Measurements from ENCODE around the gene GRM7. TPM values are rescaled to one million over a fixed set of nuclear protein-coding genes. Genes with fewer than 3 reads are reported as not detected.

The GRM7 gene
- total and polyA plus RNA-seq, 2 experiments from 2014 or later = 1.7 to 2.7 TPM

DNA sequence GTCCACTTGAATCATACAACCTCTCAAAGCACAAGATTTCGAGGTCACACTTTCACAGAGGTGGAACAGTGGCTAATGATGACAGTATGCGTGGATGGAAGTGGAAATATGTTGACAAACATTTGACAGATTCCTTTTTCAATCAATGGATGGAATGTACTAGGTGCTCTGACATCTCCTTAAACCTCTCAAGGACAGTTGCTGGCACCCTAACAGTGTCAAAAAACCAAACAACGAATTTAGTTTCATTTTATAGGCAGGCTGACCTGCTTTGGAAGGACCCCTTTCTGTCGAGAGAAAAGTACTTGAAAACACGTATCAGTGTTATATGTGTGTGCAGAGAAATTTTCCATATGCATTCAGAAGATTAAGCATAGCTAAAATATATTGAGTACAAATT is 861.0 kb downstream of the GRM7 start:
- Histone ChIP-seq H4K20me1 (ENCODE audit: insufficient read depth, poor library complexity, severe bottlenecking) (no peaks in the 10 kb centered on the region), H3K9me2 (replicated peaks; ENCODE audit: insufficient read depth) (no peaks in the 10 kb centered on the region), H3K27me3 (no peaks in the 10 kb centered on the region), H3K27ac (no peak overlapping the region), H2AFZ (no peak overlapping the region), H3K79me2 (no peaks in the 10 kb centered on the region), H3K36me3 (replicated peaks; ENCODE audit: insufficient read depth, low read depth) (no peaks in the 10 kb centered on the region), H3K4me3 (no peak overlapping the region), H3K9me3 (ENCODE audit: low read depth) (no peaks in the 10 kb centered on the region), H3K4me2 (no peak overlapping the region), H3K4me1 (ENCODE audit: insufficient read depth) (no peaks in the 10 kb centered on the region)
- TF ChIP-seq EZH2phosphoT487 (IDR thresholded peaks at IDR 0.05; ENCODE audit: low read depth, severe bottlenecking, unreplicated experiment) (no peak), EZH2 (IDR thresholded peaks at IDR 0.05; ENCODE audit: borderline replicate concordance) (no peak)
- TF ChIP-seq, protein P1, sequence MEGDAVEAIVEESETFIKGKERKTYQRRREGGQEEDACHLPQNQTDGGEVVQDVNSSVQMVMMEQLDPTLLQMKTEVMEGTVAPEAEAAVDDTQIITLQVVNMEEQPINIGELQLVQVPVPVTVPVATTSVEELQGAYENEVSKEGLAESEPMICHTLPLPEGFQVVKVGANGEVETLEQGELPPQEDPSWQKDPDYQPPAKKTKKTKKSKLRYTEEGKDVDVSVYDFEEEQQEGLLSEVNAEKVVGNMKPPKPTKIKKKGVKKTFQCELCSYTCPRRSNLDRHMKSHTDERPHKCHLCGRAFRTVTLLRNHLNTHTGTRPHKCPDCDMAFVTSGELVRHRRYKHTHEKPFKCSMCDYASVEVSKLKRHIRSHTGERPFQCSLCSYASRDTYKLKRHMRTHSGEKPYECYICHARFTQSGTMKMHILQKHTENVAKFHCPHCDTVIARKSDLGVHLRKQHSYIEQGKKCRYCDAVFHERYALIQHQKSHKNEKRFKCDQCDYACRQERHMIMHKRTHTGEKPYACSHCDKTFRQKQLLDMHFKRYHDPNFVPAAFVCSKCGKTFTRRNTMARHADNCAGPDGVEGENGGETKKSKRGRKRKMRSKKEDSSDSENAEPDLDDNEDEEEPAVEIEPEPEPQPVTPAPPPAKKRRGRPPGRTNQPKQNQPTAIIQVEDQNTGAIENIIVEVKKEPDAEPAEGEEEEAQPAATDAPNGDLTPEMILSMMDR (IDR thresholded peaks at IDR 0.05; ENCODE audit: poor library complexity) = no peak
- 89% methylated on average over 5 of the region's 5 CpGs for WGBS (ENCODE audit: low lambda C conversion rate, missing lambda C conversion rate)
- no peak for DNase-seq (ENCODE audit: low spot score)

DNA sequence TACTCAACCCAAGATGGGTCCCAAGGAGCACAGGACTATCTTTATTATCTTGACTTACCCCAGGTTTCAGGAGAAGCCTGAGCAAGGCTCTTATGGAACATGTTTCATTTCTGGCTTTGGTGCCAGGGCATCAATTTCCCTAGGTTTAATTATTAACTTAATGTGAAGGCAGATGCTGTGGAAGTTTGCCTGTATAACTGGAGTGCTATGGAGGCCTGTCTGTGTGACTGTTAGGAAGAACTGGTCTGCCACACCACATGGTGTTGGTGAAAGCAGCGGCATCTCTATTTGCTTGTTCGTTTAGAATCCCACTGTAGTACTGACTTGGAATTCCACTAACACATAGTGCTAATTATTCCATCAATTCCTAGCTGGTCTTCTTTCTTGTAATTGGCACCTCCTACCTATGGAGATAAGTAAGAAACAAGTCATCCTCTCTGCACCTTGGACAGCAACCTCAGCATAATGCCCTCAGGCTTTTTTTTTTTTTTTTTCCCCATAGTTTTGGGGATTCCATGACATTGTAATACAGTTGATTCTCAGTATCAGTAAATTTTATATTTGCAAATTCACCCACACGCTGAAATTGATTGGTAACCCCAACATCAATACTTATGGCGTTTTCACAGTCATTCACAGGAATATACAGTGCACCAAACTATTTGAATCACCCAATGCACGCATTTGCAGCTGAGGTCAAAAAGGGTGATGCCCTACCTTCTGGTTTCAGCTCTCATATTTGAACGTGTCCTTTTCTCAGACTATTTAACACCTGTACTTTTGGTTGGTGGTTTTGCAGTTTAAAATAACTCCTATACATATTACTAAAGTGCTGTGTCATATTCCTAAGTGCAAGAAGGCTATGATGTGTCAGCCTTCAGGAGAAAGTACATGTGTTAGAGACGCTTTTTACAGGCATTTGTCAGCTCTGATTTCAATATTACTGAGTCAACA is 867.9 kb downstream of the GRM7 start:
- TF ChIP-seq EZH2 (IDR thresholded peaks at IDR 0.05; ENCODE audit: borderline replicate concordance) = no peak
- TF ChIP-seq, protein P1 (IDR thresholded peaks at IDR 0.05; ENCODE audit: poor library complexity) = no peak
- no peak for TF ChIP-seq EZH2phosphoT487 (IDR thresholded peaks at IDR 0.05; ENCODE audit: low read depth, severe bottlenecking, unreplicated experiment)
- DNase-seq (ENCODE audit: low spot score) = no peak
- 92% methylated on average over 7 of the region's 7 CpGs for WGBS (ENCODE audit: low lambda C conversion rate, missing lambda C conversion rate)
- Histone ChIP-seq H4K20me1 (ENCODE audit: insufficient read depth, poor library complexity, severe bottlenecking) (no peaks in the 10 kb centered on the region), H3K9me2 (replicated peaks; ENCODE audit: insufficient read depth) (no peaks in the 10 kb centered on the region), H3K4me3 (no peak overlapping the region), H3K9me3 (ENCODE audit: low read depth) (no peaks in the 10 kb centered on the region), H3K79me2 (no peaks in the 10 kb centered on the region), H3K36me3 (replicated peaks; ENCODE audit: insufficient read depth, low read depth) (no peaks in the 10 kb centered on the region), H3K4me2 (no peak overlapping the region), H3K4me1 (ENCODE audit: insufficient read depth) (no peaks in the 10 kb centered on the region), H3K27me3 (no peaks in the 10 kb centered on the region), H2AFZ (no peak overlapping the region), H3K27ac (no peak overlapping the region)

DNA sequence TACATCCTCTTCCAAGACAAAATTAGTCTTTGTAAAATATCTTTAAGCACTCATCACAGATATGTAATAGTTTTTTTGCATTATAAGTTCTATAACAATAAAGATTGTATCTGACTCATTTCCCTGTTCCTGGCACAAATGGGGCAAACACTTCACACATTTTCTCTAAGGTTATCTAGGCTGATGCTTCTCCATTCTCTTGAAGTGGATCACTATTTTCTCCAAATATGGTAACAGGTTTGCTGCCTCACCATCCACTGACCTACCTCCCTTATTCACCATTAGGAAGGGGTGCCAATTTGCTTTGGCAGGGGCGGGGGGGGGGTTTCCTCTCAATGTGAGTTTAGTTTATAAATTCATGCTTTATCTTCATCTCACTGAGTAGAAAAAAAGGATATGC is 873.0 kb downstream of the GRM7 start:
- TF ChIP-seq EZH2phosphoT487 (IDR thresholded peaks at IDR 0.05; ENCODE audit: low read depth, severe bottlenecking, unreplicated experiment) (no peak), EZH2 (IDR thresholded peaks at IDR 0.05; ENCODE audit: borderline replicate concordance) (no peak)
- TF ChIP-seq, protein P1 (IDR thresholded peaks at IDR 0.05; ENCODE audit: poor library complexity) = no peak
- Histone ChIP-seq H3K27ac (no peak overlapping the region), H4K20me1 (ENCODE audit: insufficient read depth, poor library complexity, severe bottlenecking) (no peaks in the 10 kb centered on the region), H3K4me3 (no peak overlapping the region), H2AFZ (no peak overlapping the region), H3K9me2 (replicated peaks; ENCODE audit: insufficient read depth) (no peaks in the 10 kb centered on the region), H3K4me2 (no peak overlapping the region), H3K4me1 (ENCODE audit: insufficient read depth) (no peaks in the 10 kb centered on the region), H3K79me2 (no peaks in the 10 kb centered on the region), H3K27me3 (no peaks in the 10 kb centered on the region), H3K36me3 (replicated peaks; ENCODE audit: insufficient read depth, low read depth) (no peaks in the 10 kb centered on the region), H3K9me3 (ENCODE audit: low read depth) (no peaks in the 10 kb centered on the region)
- 79% methylated on average over 1 of the region's 1 CpG for WGBS (ENCODE audit: low lambda C conversion rate, missing lambda C conversion rate)
- no peak for DNase-seq (ENCODE audit: low spot score)
